Body of pancreas (tissue), 4 donors: ENCODE data around the gene COL9A3. TPM values are rescaled to one million over a fixed set of nuclear protein-coding genes. Genes with fewer than 3 reads are reported as not detected.

Experiments used
- ATAC-seq: fragments of 150-250 bp; one replicate; pipeline ENCODE4 v1.9.1; 2016
- DNase-seq, 4 donors: peaks; one replicate each; pipeline ENCODE4 v3.0.0-alpha.2; 2019
- H3K27ac ChIP-seq, 4 donors: fragments of 200-600 bp; sonication (generic); 1 replicate in 3 of 4; 2 replicates in 1 of 4; pipeline versions ENCODE4 v1.5.1 to v1.6.1; 2016 to 2019; ENCODE audit warnings: mild to moderate bottlenecking in 1 of 4, mixed read lengths in 1 of 4, moderate library complexity in 1 of 4
- H3K27me3 ChIP-seq, 2 donors: fragments of 200-600 bp; sonication (generic); one replicate each; pipeline ENCODE4 v1.6.0; 2016; ENCODE audit warnings: mild to moderate bottlenecking in 1 of 2
- H3K36me3 ChIP-seq, 2 donors: fragments of 200-600 bp; sonication (generic); replicated peaks in 1 of 2; 2 replicates each; pipeline ENCODE4 v1.5.1; 2016; ENCODE audit warnings: low read depth in 2 of 2; ENCODE audit not compliant: insufficient read depth in 1 of 2
- H3K4me1 ChIP-seq: fragments of 200-600 bp; sonication (generic); one replicate; pipeline ENCODE4 v1.6.0; 2016
- H3K4me3 ChIP-seq, 2 donors: fragments of 200-600 bp; sonication (generic); 1 replicate in 1 of 2; 2 replicates in 1 of 2; pipeline ENCODE4 v1.5.1; 2016 to 2019
- H3K9me3 ChIP-seq, 3 donors: fragments of 200-600 bp; sonication (generic); 1 replicate in 2 of 3; 2 replicates in 1 of 3; pipeline ENCODE4 v1.5.1; 2016
- POLR2A ChIP-seq, 3 donors: fragments of 450-650 bp; IDR thresholded peaks; one replicate each; pipeline ENCODE4 v1.6.1; 2016; ENCODE audit warnings: antibody characterized with exemption in 3 of 3, mild to moderate bottlenecking in 2 of 3
- WGBS, 2 donors: methylation state at CpG; one replicate each; pipeline ENCODE4 v1.1.5; 2017; 5-methylcytosine and 5-hydroxymethylcytosine counted together
- intact Hi-C: fragments of 100-400 bp; cut with DNase I; formaldehyde crosslinking; loops from one replicate; pipeline ENCODE4 v1.15.1; 2023
- total RNA-seq, 2 donors: library from RNA; depleted of rRNA; stranded (reverse); fragments of >200 nt; gene quantifications; one replicate each; pipeline ENCODE4 v1.1.0, GENCODE V29; 2016
- TF ChIP-seq, protein P1 (sequence below), 7 experiments: fragments of 450-650 bp in 4 of 7; fragments of 200-600 bp in 3 of 7; sonication (generic) in 3 of 7; IDR thresholded peaks; one replicate each; pipeline ENCODE4 v1.5.1; 2016 to 2019; ENCODE audit warnings: antibody characterized with exemption in 7 of 7

COL9A3 gene
- total RNA-seq, 2 donors from 2014 or later = 25.2 to 69.5 TPM

GRCh38 chr20:62839261-62839660 lies 22.4 kb downstream of the COL9A3 start:
- 66 to 73% methylated on average over 8 of the region's 8 CpGs for WGBS, 2 donors
- H3K36me3 ChIP-seq = no peaks in the 10 kb centered on the region
- intact Hi-C loops = no loop called here
- ATAC-seq = no peak
- H3K27ac ChIP-seq = no peak overlapping the region
- H3K27me3 ChIP-seq = no peaks in the 10 kb centered on the region
- no peak overlapping the region for H3K4me3 ChIP-seq
- TF ChIP-seq POLR2A (IDR thresholded peaks at IDR 0.05) = no peak
- TF ChIP-seq, protein P1, sequence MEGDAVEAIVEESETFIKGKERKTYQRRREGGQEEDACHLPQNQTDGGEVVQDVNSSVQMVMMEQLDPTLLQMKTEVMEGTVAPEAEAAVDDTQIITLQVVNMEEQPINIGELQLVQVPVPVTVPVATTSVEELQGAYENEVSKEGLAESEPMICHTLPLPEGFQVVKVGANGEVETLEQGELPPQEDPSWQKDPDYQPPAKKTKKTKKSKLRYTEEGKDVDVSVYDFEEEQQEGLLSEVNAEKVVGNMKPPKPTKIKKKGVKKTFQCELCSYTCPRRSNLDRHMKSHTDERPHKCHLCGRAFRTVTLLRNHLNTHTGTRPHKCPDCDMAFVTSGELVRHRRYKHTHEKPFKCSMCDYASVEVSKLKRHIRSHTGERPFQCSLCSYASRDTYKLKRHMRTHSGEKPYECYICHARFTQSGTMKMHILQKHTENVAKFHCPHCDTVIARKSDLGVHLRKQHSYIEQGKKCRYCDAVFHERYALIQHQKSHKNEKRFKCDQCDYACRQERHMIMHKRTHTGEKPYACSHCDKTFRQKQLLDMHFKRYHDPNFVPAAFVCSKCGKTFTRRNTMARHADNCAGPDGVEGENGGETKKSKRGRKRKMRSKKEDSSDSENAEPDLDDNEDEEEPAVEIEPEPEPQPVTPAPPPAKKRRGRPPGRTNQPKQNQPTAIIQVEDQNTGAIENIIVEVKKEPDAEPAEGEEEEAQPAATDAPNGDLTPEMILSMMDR (IDR thresholded peaks at IDR 0.05) = no peak
- no peak for DNase-seq
- no peaks in the 10 kb centered on the region for H3K9me3 ChIP-seq
- H3K4me1 ChIP-seq = no peaks in the 10 kb centered on the region

DNA sequence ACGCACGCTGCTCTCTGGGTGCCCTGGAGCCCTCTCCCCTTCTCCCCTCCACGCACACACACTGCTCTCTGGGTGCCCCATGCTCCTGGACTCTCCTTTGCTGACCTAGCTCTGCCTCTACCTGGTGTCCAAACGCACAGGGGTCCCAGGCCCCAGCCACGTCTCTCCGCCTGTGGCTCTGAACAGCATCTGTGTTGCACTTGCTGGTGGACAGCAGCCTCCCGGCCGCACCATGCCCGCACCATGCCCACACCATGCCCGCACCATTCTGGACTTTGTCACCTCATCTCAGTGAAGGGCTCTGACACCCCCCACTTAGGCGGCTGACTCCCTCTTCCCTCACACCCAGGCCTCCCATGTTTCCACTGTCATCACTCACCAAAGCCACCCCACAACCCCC lies 23.0 kb downstream of the COL9A3 start:
- no peak overlapping the region for H3K4me3 ChIP-seq
- H3K27me3 ChIP-seq = no peaks in the 10 kb centered on the region
- ATAC-seq (no peak), DNase-seq (no peak)
- H3K4me1 ChIP-seq = no peaks in the 10 kb centered on the region
- TF ChIP-seq, protein P1 (IDR thresholded peaks at IDR 0.05) = no peak
- no peak for TF ChIP-seq POLR2A (IDR thresholded peaks at IDR 0.05)
- H3K27ac ChIP-seq = no peak overlapping the region
- intact Hi-C loops = no loop called here
- 68 to 75% methylated on average over 11 of the region's 11 CpGs for WGBS, 2 donors
- no peaks in the 10 kb centered on the region for H3K9me3 ChIP-seq
- H3K36me3 ChIP-seq = no peaks in the 10 kb centered on the region

DNA sequence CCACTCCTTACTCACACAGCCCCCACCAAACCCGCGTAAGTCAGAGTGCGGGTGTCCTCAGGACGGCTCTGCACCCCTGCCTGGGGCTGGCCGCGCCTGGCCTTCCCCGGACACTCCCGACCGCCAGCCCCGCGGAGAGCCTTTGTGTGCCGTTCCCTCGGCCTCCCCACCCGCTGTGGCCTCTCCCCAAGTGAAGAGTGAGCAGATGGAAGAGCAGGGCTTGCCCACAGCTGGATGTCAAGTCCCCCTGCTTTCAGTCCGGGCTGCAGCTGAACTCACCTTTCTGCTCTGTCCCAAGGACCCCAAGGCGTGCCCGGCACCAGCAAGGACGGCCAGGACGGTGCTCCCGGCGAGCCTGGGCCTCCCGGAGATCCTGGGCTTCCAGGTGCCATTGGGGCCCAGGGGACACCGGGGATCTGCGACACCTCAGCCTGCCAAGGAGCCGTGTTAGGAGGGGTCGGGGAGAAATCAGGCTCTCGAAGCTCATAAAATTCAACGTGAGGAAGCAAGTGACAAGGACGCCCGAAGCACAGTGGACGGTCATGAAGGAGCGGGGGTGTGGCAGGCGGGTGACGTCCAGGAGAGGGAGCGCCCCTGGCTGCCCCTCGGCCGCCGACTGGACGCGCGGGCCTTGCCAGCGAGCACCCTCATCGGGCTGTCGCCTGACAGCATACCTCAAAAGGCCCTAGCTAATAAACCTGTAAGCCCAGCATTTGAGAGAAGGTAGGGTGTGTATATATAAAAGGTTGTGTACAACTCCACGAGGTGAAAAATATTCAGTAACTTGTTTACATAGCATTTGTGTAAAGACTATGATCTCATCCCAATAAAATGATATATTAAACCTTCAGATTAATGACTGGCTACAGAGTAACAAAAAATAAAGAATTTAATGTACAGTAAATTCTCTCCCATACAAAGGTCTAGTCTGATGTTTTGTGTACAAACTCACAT lies 23.7 kb downstream of the COL9A3 start:
- Histone ChIP-seq H3K4me3 (no peak overlapping the region), H3K27me3 (no peaks in the 10 kb centered on the region), H3K36me3 (no peaks in the 10 kb centered on the region), H3K9me3 (no peaks in the 10 kb centered on the region), H3K4me1 (no peaks in the 10 kb centered on the region), H3K27ac (no peak overlapping the region)
- ATAC-seq (no peak), DNase-seq (no peak)
- TF ChIP-seq POLR2A (IDR thresholded peaks at IDR 0.05) = no peak
- TF ChIP-seq, protein P1 (IDR thresholded peaks at IDR 0.05) = no peak
- WGBS, 2 donors = 70 to 79% methylated on average over 38 to 44 of the region's 45 CpGs
- intact Hi-C loops = no loop called here

- TF ChIP-seq POLR2A (IDR thresholded peaks at IDR 0.05) = no peak
- TF ChIP-seq, protein P1 (IDR thresholded peaks at IDR 0.05) = no peak
- Histone ChIP-seq H3K4me3 (no peak overlapping the region), H3K9me3 (no peaks in the 10 kb centered on the region), H3K27me3 (no peaks in the 10 kb centered on the region), H3K4me1 (no peaks in the 10 kb centered on the region), H3K36me3 (no peaks in the 10 kb centered on the region), H3K27ac (no peak overlapping the region)
- DNase-seq = no peak
- 87 to 88% methylated on average over 16 of the region's 16 CpGs for WGBS, 2 donors
- intact Hi-C loops = no loop called here
- no peak for ATAC-seq
These were observed 24.9 kb downstream of the COL9A3 start for GRCh38 chr20:62841705-62842212.
